Measurements from ENCODE around the gene LHX3.

LHX3 gene

GRCh38 chr9:136213733-136214132 is 8.8 kb upstream of the LHX3 start:
- TF ChIP-seq ZFP30 (CRISPR knock-in tag; IDR thresholded peaks at IDR 0.05) = no peak
- no peak for TF ChIP-seq RARB (CRISPR knock-in tag; IDR thresholded peaks at IDR 0.05)
- TF ChIP-seq ISL1 (CRISPR knock-in tag; IDR thresholded peaks at IDR 0.05) = no peak
- ATAC-seq = no peak

- TF ChIP-seq TSHZ2 (CRISPR knock-in tag; IDR thresholded peaks at IDR 0.05) = no peak
- no peak for TF ChIP-seq ISL1 (CRISPR knock-in tag; IDR thresholded peaks at IDR 0.05)
- TF ChIP-seq CSDC2 (CRISPR knock-in tag; IDR thresholded peaks at IDR 0.05) = no peak
- ATAC-seq = no peak
Measured at GRCh38 chr9:136212345-136212950, 7.5 kb upstream of the LHX3 start.

GRCh38 chr9:136211441-136212344 is 6.8 kb upstream of the LHX3 start:
- TF ChIP-seq CSDC2 (CRISPR knock-in tag; IDR thresholded peaks at IDR 0.05) = no peak
- TF ChIP-seq CREB5 (CRISPR knock-in tag; IDR thresholded peaks at IDR 0.05; ENCODE audit: low read depth) = no peak
- no peak for TF ChIP-seq ZNF565 (CRISPR knock-in tag; conservative IDR thresholded peaks at IDR 0.05; ENCODE audit: low read depth)
- TF ChIP-seq OSR1 (CRISPR knock-in tag; IDR thresholded peaks at IDR 0.05) = no peak
- no peak for TF ChIP-seq PATZ1 (CRISPR knock-in tag; IDR thresholded peaks at IDR 0.05; ENCODE audit: borderline replicate concordance)
- no peak for TF ChIP-seq ZNF70 (CRISPR knock-in tag; IDR thresholded peaks at IDR 0.05)
- no peak for TF ChIP-seq ZNF8 (CRISPR knock-in tag; IDR thresholded peaks at IDR 0.05)
- TF ChIP-seq ARNTL (CRISPR knock-in tag; IDR thresholded peaks at IDR 0.05; ENCODE audit: borderline replicate concordance, low read depth) = no peak
- no peak for TF ChIP-seq CSRNP3 (CRISPR knock-in tag; IDR thresholded peaks at IDR 0.05)
- ATAC-seq = no peak

- TF ChIP-seq ZNF70 (CRISPR knock-in tag; IDR thresholded peaks at IDR 0.05) (no peak), ZFP30 (CRISPR knock-in tag; IDR thresholded peaks at IDR 0.05) (no peak), GLIS3 (CRISPR knock-in tag; IDR thresholded peaks at IDR 0.05) (no peak), BACH2 (CRISPR knock-in tag; IDR thresholded peaks at IDR 0.05; ENCODE audit: borderline replicate concordance) (no peak), OSR1 (CRISPR knock-in tag; IDR thresholded peaks at IDR 0.05) (no peak), PATZ1 (CRISPR knock-in tag; IDR thresholded peaks at IDR 0.05; ENCODE audit: borderline replicate concordance) (no peak)
- no peak for ATAC-seq
Measured at GRCh38 chr9:136211006-136211405, 6.1 kb upstream of the LHX3 start.
